DMS79 (cell line): Measurements from ENCODE around the gene TSEN34.
"Not testable (repeated sequence)": the region's sequence is repeated elsewhere in the genome, so short reads cannot be mapped to it uniquely, and the experiment has no call there.

Experiments
- DNase-seq: peaks from one replicate; lab custom pipeline; 2025; lab: John Stamatoyannopoulos, UW

The TSEN34 gene

GRCh38 chr19:54209058-54209810, 18.1 kb downstream of the TSEN34 start:
- no peak for DNase-seq

GRCh38 chr19:54209811-54210494, 18.8 kb downstream of the TSEN34 start:
- peak; percentile 97 for DNase-seq

- no peak for DNase-seq
Measured at GRCh38 chr19:54211235-54211634, 20.1 kb downstream of the TSEN34 start.

GRCh38 chr19:54214217-54214616, 23.1 kb downstream of the TSEN34 start:
- not testable (repeated sequence) for DNase-seq

GRCh38 chr19:54214734-54215133, 23.6 kb downstream of the TSEN34 start:
- DNase-seq, result not testable (repeated sequence)

- no peak for DNase-seq
Measured at GRCh38 chr19:54216869-54217268, 25.8 kb downstream of the TSEN34 start.

GRCh38 chr19:54217517-54218247, 26.6 kb downstream of the TSEN34 start:
- DNase-seq, result not testable (repeated sequence)

GRCh38 chr19:54218259-54218658, 27.2 kb downstream of the TSEN34 start:
- no peak for DNase-seq

GRCh38 chr19:54218960-54219661, 28.0 kb downstream of the TSEN34 start:
- no peak for DNase-seq

- not testable (repeated sequence) for DNase-seq
Measured at GRCh38 chr19:54219702-54220101, 28.6 kb downstream of the TSEN34 start.

- DNase-seq, result not testable (repeated sequence)
Measured at GRCh38 chr19:54221947-54222346, 30.8 kb downstream of the TSEN34 start.

GRCh38 chr19:54222474-54223276, 31.6 kb downstream of the TSEN34 start, which contains the start of gene LILRB3:
Gene LILRB3 (minus strand): TSS chr19:54223007. CDS start chr19:54222976, 31 bp downstream.
- not testable (repeated sequence) for DNase-seq

GRCh38 chr19:54223277-54223936, 32.3 kb downstream of the TSEN34 start:
- peak; percentile 4 for DNase-seq

- not testable (repeated sequence) for DNase-seq
Measured at GRCh38 chr19:54223937-54224281, 32.8 kb downstream of the TSEN34 start.

- DNase-seq, result not testable (repeated sequence)
Measured at GRCh38 chr19:54224619-54225018, 33.5 kb downstream of the TSEN34 start.

- DNase-seq, result no peak
Measured at GRCh38 chr19:54229146-54229545, 38.0 kb downstream of the TSEN34 start.

GRCh38 chr19:54230031-54230430, 38.9 kb downstream of the TSEN34 start:
- DNase-seq, result no peak

- peak; percentile 68 for DNase-seq
Measured at GRCh38 chr19:54231077-54231931, 40.2 kb downstream of the TSEN34 start.

GRCh38 chr19:54233941-54234340, 42.8 kb downstream of the TSEN34 start:
- DNase-seq, result no peak
